ENCODE data around the gene DIRAS1.

DIRAS1 gene

DNA sequence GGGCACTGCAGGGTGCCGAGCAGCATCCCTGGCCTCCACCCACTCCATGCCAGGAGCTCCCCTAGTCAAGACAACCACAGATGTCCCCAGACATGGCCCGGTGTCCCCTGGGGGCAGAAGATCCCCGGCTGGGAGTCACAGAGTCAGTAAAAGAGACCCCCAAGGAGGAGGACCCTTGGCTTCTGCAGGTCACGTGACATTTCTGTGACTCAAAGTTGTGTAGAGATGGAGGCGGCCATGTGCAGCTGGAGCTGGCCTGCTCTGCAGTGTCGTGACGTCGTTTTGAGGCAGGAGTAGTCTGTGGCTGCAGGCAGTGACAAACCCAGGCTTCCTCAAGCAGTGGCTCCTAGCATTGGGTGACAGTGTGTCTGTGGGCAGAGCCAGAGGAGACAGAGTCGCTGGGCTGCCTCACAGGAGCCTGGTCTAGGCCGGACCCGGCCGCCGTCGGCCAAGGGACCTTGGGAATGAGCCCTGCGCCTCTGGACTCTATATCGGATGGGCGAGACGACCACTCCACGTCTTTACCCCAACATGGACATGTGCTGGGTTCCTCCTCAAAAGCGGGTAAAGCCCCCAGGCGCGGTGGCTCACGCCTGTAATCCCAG, 7.7 kb upstream of the DIRAS1 start:
- no peak for TF ChIP-seq CTCF (conservative IDR thresholded peaks at IDR 0.05; ENCODE audit: control insufficient read depth, insufficient read depth, low read depth, low read length)
- DNase-seq (ENCODE audit: low read depth), result no peak
- no peak overlapping the region for H3K4me3 ChIP-seq (ENCODE audit: control insufficient read depth, low read depth, low read length)

GRCh38 chr19:2727640-2727944, 6.4 kb upstream of the DIRAS1 start:
- DNase-seq (ENCODE audit: low read depth), result no peak
- H3K4me3 ChIP-seq (ENCODE audit: control insufficient read depth, low read depth, low read length), result no peak overlapping the region
- TF ChIP-seq CTCF (conservative IDR thresholded peaks at IDR 0.05; ENCODE audit: control insufficient read depth, insufficient read depth, low read depth, low read length), result no peak

GRCh38 chr19:2726904-2727639, 5.9 kb upstream of the DIRAS1 start:
- no peak for TF ChIP-seq CTCF (conservative IDR thresholded peaks at IDR 0.05; ENCODE audit: control insufficient read depth, insufficient read depth, low read depth, low read length)
- H3K4me3 ChIP-seq (ENCODE audit: control insufficient read depth, low read depth, low read length), result no peak overlapping the region
- no peak for DNase-seq (ENCODE audit: low read depth)

DNA sequence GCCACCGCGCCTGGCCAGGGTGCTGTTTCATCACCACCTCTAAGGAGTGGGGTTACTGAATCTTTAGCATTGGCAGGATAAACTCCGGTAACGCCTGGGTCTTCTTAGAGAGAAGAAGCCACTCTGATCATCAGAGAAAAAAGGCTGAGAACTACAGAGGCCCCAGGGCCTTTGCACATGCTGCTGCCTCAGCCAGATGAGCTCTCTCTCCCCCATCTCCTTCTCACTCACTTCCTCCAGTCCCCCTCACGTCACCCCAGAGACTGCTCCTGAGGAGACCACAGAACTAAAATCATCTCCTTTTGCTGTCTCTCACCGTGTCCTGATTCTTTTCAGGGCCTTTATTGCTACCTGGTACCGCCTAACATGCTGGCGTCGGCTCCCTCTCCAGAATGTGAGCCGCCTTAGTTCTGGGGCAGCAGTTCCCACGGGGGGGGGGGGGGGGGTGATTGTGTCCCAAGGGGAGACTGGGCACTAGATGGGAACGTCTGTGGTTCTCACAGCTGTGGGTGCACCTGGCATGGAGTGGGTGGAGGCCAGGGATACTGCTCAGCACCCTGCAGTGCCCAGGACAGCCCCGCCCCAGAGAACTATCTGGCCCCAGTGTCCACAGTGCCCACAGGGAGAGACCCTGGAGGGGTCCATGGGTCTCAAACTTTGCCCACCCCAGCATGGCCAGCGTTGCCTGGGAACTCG, 5.1 kb upstream of the DIRAS1 start:
- no peak overlapping the region for H3K4me3 ChIP-seq (ENCODE audit: control insufficient read depth, low read depth, low read length)
- DNase-seq (ENCODE audit: low read depth), result no peak
- no peak for TF ChIP-seq CTCF (conservative IDR thresholded peaks at IDR 0.05; ENCODE audit: control insufficient read depth, insufficient read depth, low read depth, low read length)

DNA sequence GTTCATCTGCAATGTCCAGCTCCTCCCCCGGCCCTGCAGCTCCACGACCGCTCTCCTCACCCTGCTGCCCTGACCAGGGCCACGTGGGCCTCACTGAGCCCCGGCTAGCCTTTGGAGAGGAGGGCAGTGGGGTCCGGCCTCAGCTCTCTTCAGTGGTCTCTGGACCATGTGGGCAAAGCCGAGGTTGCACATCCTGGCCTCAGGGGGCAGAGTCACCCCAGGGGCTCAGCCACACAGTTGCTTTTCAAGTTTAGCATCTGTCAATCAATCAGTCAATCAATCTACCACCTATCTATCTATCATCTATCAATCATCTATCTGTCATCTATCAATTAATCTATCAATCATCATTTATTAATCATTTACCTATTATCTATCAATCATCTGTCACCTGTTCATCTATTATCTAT, 3.0 kb upstream of the DIRAS1 start:
- peak; percentile 5 for TF ChIP-seq CTCF (conservative IDR thresholded peaks at IDR 0.05; ENCODE audit: control insufficient read depth, insufficient read depth, low read depth, low read length)
- DNase-seq (ENCODE audit: low read depth), result no peak
- no peak overlapping the region for H3K4me3 ChIP-seq (ENCODE audit: control insufficient read depth, low read depth, low read length)

DNA sequence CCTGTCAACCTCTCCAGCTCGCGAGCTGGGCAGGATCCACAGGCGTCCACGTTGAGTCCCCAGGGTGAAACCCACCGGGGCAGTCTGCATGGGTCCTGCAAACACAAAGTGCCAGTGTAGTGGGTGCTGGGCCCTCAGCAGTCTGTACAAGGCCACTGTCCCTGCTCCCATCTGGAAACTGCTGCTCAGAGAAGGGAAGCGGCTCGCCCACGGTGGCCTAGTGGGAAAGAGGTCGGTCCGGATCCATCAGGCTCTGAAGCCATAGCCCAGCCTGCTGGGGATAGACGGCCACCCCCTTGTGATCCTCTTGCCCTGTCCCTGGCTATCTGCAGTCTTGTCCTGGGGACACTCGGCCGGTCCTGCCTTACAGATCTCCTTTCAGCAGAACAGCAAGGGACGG, 2.6 kb upstream of the DIRAS1 start:
- DNase-seq (ENCODE audit: low read depth), result no peak
- H3K4me3 ChIP-seq (ENCODE audit: control insufficient read depth, low read depth, low read length), result no peak overlapping the region
- no peak for TF ChIP-seq CTCF (conservative IDR thresholded peaks at IDR 0.05; ENCODE audit: control insufficient read depth, insufficient read depth, low read depth, low read length)
